HG03354 (cell line): ENCODE data around the gene UBE2I.

Experiments
- ATAC-seq: cut with Tn5 transposase; IDR thresholded peaks from one replicate; pipeline ENCODE4 v1.9.1; 2021; ENCODE audit warnings: mild to moderate bottlenecking; ENCODE audit not compliant: unreplicated experiment, poor library complexity, severe bottlenecking

Gene UBE2I

DNA sequence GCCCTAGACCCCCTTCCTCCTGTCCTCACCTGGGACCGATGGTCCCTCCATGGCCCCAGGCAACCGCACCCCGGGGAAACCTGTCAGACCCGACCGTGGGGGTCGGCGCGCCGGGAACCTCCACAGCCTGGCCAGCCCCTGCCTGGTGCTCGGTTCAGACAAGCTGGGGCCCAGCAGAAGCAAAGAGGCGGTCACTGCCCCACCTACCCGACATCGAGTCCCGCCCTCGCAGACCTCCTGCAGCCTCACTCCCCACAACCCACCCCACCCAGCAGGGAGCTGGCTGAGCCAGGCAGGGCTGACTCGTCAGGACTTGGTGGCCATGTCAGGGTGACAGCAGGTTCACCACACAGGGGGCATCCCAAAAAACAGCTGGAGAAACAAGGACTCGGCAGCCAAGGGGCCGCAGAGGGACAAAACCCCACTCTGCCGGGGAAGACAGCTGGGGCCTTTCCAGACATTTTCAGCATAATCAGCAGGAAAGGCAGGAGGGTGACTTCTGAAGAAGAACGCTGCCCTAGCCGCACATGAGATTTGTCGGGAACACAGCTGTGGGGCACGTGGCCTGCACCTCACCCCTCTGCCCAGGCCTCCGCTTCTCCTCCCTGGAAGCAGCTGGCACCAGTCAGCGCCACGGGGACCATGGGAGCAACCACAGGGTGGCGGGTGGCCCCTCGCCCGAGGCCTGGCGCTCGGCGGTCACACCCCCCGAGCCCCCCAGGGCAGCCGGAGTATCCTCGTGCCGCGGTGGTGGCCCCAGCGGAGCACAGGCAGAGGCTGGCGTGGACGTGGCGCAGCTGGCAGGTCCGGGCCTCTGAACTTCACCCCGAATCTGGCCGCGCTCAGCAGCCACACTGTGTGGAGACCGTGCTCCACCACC is 65.2 kb downstream of the UBE2I start:
- ATAC-seq = no peak

DNA sequence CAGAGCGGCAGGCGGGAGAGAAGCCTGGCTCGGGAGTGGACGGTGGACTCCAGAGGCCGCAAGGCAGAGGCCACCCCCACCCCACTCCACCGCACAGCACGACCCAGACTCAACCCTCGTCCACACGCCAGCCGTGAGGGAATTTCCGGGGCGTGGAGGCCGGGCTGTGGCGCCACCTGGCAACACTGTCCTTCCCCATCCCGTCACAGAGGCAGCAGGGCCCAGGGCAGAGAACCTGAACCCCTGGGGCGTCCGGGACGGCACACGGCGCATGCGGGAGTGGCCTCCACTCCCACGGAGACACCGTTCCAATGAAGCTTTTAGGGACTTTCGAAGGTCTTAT is 65.8 kb downstream of the UBE2I start:
- ATAC-seq = no peak

- ATAC-seq = no peak
These were observed 66.4 kb downstream of the UBE2I start for GRCh38 chr16:1375741-1376410.
